ENCODE measurements around the gene DGKG.

Gene DGKG

GRCh38 chr3:186132487-186132886, 229.5 kb downstream of the DGKG start:
- Histone ChIP-seq H3K4me3 (ENCODE audit: low read length) (no peak overlapping the region), H3K27me3 (ENCODE audit: insufficient read depth, low read length) (peaks cover 1% of the 10 kb centered on the region), H3K36me3 (ENCODE audit: insufficient read depth, low read length) (no peaks in the 10 kb centered on the region), H3K9me3 (ENCODE audit: insufficient read depth, low read depth, low read length) (no peaks in the 10 kb centered on the region), H3K27ac (ENCODE audit: low read depth, low read length) (no peak overlapping the region), H3K9ac (ENCODE audit: low read depth, low read length) (no peak overlapping the region), H3K4me1 (ENCODE audit: insufficient read depth, low read length) (peaks cover 14% of the 10 kb centered on the region)
- WGBS, result 87% methylated on average over 2 of the region's 2 CpGs

DNA sequence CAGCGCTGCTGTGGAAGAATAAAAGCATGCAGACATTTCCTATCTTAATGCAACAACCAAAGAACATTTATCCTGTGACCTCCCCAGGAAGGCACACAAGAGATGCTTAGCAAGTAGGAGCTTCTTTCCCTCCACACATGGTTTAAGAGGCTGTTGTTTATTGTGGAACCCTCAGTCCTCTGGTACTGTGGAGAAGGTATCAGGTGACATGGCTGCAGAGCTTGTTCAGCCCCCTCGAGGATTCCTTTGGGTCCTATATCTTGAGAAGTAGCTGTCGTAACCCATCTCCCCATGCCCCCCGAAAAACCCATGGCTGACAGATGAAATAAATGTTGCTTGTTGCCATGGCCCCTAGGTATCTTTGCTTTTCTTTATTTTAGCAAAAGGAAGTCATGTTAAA, 232.8 kb downstream of the DGKG start:
- Histone ChIP-seq H3K9me3 (ENCODE audit: insufficient read depth, low read depth, low read length) (no peaks in the 10 kb centered on the region), H3K27me3 (ENCODE audit: insufficient read depth, low read length) (no peaks in the 10 kb centered on the region; the same call in 1 of the 2 replicates), H3K36me3 (ENCODE audit: insufficient read depth, low read length) (no peaks in the 10 kb centered on the region), H3K4me1 (ENCODE audit: insufficient read depth, low read length) (peaks cover 14% of the 10 kb centered on the region), H3K27ac (ENCODE audit: low read depth, low read length) (no peak overlapping the region), H3K4me3 (ENCODE audit: low read length) (no peak overlapping the region), H3K9ac (ENCODE audit: low read depth, low read length) (no peak overlapping the region)
- WGBS, result 93% methylated on average over 4 of the region's 4 CpGs

DNA sequence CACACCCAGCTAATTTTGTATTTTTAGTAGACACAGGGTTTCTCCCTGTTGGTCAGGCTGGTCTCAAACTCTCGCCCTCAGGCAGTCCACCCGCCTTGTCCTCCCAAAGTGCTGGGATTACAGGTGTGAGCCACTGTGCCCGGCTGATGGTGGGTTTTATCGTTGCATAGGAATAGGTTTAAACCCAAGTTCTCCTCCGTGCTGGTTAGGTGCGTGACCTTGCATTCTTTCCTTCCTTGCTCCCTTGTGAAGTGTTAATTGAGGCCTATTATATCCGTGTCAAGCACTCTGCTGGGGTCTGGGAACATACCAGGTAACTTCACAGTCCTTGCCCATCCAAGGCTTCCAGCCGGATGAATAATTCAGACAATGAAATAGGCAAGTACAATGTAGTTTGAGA, 233.9 kb downstream of the DGKG start:
- no peaks in the 10 kb centered on the region for H3K36me3 ChIP-seq (ENCODE audit: insufficient read depth, low read length)
- H3K4me1 ChIP-seq (ENCODE audit: insufficient read depth, low read length), result peaks cover 16% of the 10 kb centered on the region
- H3K27me3 ChIP-seq (ENCODE audit: insufficient read depth, low read length), result no peaks in the 10 kb centered on the region; the same call in 1 of the 2 replicates
- H3K4me3 ChIP-seq (ENCODE audit: low read length), result no peak overlapping the region
- H3K9ac ChIP-seq (ENCODE audit: low read depth, low read length), result no peak overlapping the region
- no peak overlapping the region for H3K27ac ChIP-seq (ENCODE audit: low read depth, low read length)
- 42% methylated on average over 8 of the region's 8 CpGs for WGBS
- no peaks in the 10 kb centered on the region for H3K9me3 ChIP-seq (ENCODE audit: insufficient read depth, low read depth, low read length)

- H3K9me3 ChIP-seq (ENCODE audit: insufficient read depth, low read depth, low read length), result no peaks in the 10 kb centered on the region
- H3K4me3 ChIP-seq (ENCODE audit: low read length), result no peak overlapping the region
- no peaks in the 10 kb centered on the region; the same call in 1 of the 2 replicates for H3K27me3 ChIP-seq (ENCODE audit: insufficient read depth, low read length)
- H3K9ac ChIP-seq (ENCODE audit: low read depth, low read length), result no peak overlapping the region
- no peak overlapping the region for H3K27ac ChIP-seq (ENCODE audit: low read depth, low read length)
- H3K4me1 ChIP-seq (ENCODE audit: insufficient read depth, low read length), result peaks cover 23% of the 10 kb centered on the region
- H3K36me3 ChIP-seq (ENCODE audit: insufficient read depth, low read length), result no peaks in the 10 kb centered on the region
- WGBS, result 95% methylated on average over 7 of the region's 7 CpGs
Measured at GRCh38 chr3:186127463-186127862, 234.6 kb downstream of the DGKG start.

DNA sequence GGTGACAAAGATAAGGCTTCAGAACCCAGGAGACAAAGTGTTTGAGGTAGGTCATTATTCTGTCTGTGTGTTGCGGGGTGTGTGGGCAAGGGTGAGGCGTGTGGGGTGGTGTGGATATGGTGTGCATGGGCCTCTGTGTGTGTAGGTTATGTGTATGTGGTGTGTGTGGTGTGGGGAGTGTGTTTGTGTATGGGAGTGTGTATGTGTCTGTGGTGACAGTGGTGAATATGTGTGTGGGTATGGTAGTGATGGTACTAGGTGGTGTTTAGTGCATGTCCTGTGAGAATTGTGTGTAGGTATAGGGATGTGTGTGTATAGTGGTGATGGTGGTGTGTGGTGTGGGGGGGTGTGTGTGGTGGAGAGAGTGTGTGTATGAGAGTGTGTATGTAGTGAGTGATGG, 236.9 kb downstream of the DGKG start:
- H3K4me1 ChIP-seq (ENCODE audit: insufficient read depth, low read length), result peaks cover 35% of the 10 kb centered on the region
- 95% methylated on average over 2 of the region's 2 CpGs for WGBS
- H3K27me3 ChIP-seq (ENCODE audit: insufficient read depth, low read length), result peaks cover 3% of the 10 kb centered on the region
- H3K4me3 ChIP-seq (ENCODE audit: low read length), result no peak overlapping the region
- H3K9ac ChIP-seq (ENCODE audit: low read depth, low read length), result no peak overlapping the region
- H3K36me3 ChIP-seq (ENCODE audit: insufficient read depth, low read length), result no peaks in the 10 kb centered on the region
- H3K27ac ChIP-seq (ENCODE audit: low read depth, low read length), result no peak overlapping the region
- H3K9me3 ChIP-seq (ENCODE audit: insufficient read depth, low read depth, low read length), result no peaks in the 10 kb centered on the region

DNA sequence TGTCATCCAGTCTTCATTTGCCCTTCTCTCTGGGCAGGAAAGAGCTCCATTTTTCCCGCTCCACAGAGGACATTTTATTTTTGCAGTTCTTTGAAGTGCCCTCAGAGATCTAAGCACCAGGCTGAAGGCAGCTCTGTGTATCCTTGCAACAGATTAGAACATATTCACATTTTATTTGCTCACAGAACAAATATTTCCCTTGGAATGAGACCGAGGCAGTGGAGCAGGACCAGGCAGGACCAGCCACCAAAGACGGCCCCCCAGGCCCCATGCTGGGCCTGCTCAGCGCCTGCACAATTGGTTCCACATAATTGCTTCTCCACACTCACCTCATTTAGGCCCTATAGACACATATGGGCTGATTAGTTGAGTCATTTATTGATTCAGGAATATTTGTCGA, 237.4 kb downstream of the DGKG start:
- 63% methylated on average over 4 of the region's 5 CpGs for WGBS
- Histone ChIP-seq H3K36me3 (ENCODE audit: insufficient read depth, low read length) (no peaks in the 10 kb centered on the region), H3K9ac (ENCODE audit: low read depth, low read length) (no peak overlapping the region), H3K27ac (ENCODE audit: low read depth, low read length) (no peak overlapping the region), H3K4me3 (ENCODE audit: low read length) (no peak overlapping the region), H3K4me1 (ENCODE audit: insufficient read depth, low read length) (peaks cover 40% of the 10 kb centered on the region), H3K27me3 (ENCODE audit: insufficient read depth, low read length) (peaks cover 8% of the 10 kb centered on the region), H3K9me3 (ENCODE audit: insufficient read depth, low read depth, low read length) (no peaks in the 10 kb centered on the region)

- 54% methylated on average over 4 of the region's 5 CpGs for WGBS
- Histone ChIP-seq H3K36me3 (ENCODE audit: insufficient read depth, low read length) (no peaks in the 10 kb centered on the region), H3K9me3 (ENCODE audit: insufficient read depth, low read depth, low read length) (no peaks in the 10 kb centered on the region), H3K4me3 (ENCODE audit: low read length) (no peak overlapping the region), H3K27ac (ENCODE audit: low read depth, low read length) (no peak overlapping the region), H3K27me3 (ENCODE audit: insufficient read depth, low read length) (peaks cover 20% of the 10 kb centered on the region), H3K4me1 (ENCODE audit: insufficient read depth, low read length) (peaks cover 30% of the 10 kb centered on the region), H3K9ac (ENCODE audit: low read depth, low read length) (no peak overlapping the region)
Measured at GRCh38 chr3:186123012-186123411, 239.0 kb downstream of the DGKG start.

DNA sequence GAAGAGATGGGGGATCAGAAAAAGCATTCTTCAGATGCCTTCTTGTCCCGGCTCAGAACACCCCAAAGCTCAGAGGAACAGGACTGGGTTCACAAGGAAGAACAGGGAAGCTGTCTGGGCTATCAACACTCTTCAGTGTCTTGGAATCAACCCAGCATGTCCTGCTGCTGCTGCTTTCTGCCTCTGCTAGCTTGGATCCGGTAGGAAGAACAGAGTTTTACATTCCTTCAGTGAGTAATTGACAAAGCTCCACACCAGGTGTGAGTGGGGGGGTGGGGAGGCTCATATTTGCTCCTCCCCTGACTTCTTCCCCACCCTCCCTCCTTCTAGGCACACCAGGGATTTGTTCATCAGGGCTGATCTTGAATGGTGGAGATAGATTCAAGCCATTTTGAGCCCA, 240.1 kb downstream of the DGKG start:
- H3K27ac ChIP-seq (ENCODE audit: low read depth, low read length), result peak overlapping the region; percentile 6; the same call in 1 of the 2 replicates
- H3K36me3 ChIP-seq (ENCODE audit: insufficient read depth, low read length), result no peaks in the 10 kb centered on the region
- peaks cover 23% of the 10 kb centered on the region for H3K27me3 ChIP-seq (ENCODE audit: insufficient read depth, low read length)
- WGBS, result 33% methylated on average over 2 of the region's 2 CpGs
- H3K9me3 ChIP-seq (ENCODE audit: insufficient read depth, low read depth, low read length), result no peaks in the 10 kb centered on the region
- peak overlapping the region; percentile 28; the same call in 1 of the 2 replicates for H3K4me3 ChIP-seq (ENCODE audit: low read length)
- H3K4me1 ChIP-seq (ENCODE audit: insufficient read depth, low read length), result peaks cover 30% of the 10 kb centered on the region
- H3K9ac ChIP-seq (ENCODE audit: low read depth, low read length), result no peak overlapping the region; the same call in 1 of the 2 replicates

- 94% methylated on average over 5 of the region's 6 CpGs for WGBS
- no peak overlapping the region for H3K27ac ChIP-seq (ENCODE audit: low read depth, low read length)
- no peak overlapping the region for H3K9ac ChIP-seq (ENCODE audit: low read depth, low read length)
- no peak overlapping the region for H3K4me3 ChIP-seq (ENCODE audit: low read length)
- peaks cover 30% of the 10 kb centered on the region for H3K27me3 ChIP-seq (ENCODE audit: insufficient read depth, low read length)
- H3K4me1 ChIP-seq (ENCODE audit: insufficient read depth, low read length), result peaks cover 30% of the 10 kb centered on the region
- H3K9me3 ChIP-seq (ENCODE audit: insufficient read depth, low read depth, low read length), result no peaks in the 10 kb centered on the region
- H3K36me3 ChIP-seq (ENCODE audit: insufficient read depth, low read length), result no peaks in the 10 kb centered on the region
Measured at GRCh38 chr3:186121278-186121677, 240.8 kb downstream of the DGKG start.

- H3K9ac ChIP-seq (ENCODE audit: low read depth, low read length), result no peak overlapping the region
- no peak overlapping the region for H3K27ac ChIP-seq (ENCODE audit: low read depth, low read length)
- peaks cover 47% of the 10 kb centered on the region for H3K27me3 ChIP-seq (ENCODE audit: insufficient read depth, low read length)
- no peaks in the 10 kb centered on the region for H3K36me3 ChIP-seq (ENCODE audit: insufficient read depth, low read length)
- 95% methylated on average over 3 of the region's 4 CpGs for WGBS
- peaks cover 30% of the 10 kb centered on the region for H3K4me1 ChIP-seq (ENCODE audit: insufficient read depth, low read length)
- no peaks in the 10 kb centered on the region for H3K9me3 ChIP-seq (ENCODE audit: insufficient read depth, low read depth, low read length)
- H3K4me3 ChIP-seq (ENCODE audit: low read length), result no peak overlapping the region
Measured at GRCh38 chr3:186119499-186119898, 242.5 kb downstream of the DGKG start.

GRCh38 chr3:186118692-186119091, 243.3 kb downstream of the DGKG start:
- no peak overlapping the region for H3K27ac ChIP-seq (ENCODE audit: low read depth, low read length)
- H3K4me1 ChIP-seq (ENCODE audit: insufficient read depth, low read length), result peaks cover 30% of the 10 kb centered on the region
- peaks cover 56% of the 10 kb centered on the region for H3K27me3 ChIP-seq (ENCODE audit: insufficient read depth, low read length)
- H3K9me3 ChIP-seq (ENCODE audit: insufficient read depth, low read depth, low read length), result no peaks in the 10 kb centered on the region
- 95% methylated on average over 5 of the region's 5 CpGs for WGBS
- H3K9ac ChIP-seq (ENCODE audit: low read depth, low read length), result no peak overlapping the region
- no peaks in the 10 kb centered on the region for H3K36me3 ChIP-seq (ENCODE audit: insufficient read depth, low read length)
- H3K4me3 ChIP-seq (ENCODE audit: low read length), result no peak overlapping the region

DNA sequence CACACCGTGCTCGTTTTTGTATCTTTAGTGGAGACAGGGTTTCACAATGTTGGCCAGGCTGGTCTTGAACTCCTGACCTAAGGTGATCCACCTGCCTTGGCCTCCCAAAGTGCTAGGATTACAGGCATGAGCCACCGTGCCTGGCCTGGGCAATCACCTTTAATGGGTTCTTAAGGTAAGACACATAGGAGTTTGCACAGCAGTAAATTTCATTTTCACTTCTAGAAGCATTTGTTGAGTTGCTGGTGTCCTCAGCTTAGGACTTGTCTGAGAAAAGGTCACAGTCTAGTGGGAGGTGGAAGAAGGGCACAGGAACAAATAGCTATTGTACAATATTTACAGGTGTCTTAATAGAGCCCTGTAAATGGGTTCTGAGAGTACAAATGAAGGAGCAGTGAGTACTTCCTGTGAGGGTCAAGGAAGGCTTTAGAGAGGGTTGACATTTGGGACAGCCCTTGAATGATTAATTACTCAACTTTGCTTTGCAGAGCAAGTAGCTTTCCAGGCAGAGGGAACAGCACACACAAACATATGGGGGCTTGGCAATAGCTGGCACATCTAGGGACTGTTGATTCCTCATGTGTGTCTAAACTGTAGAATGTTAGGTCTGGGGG, 244.4 kb downstream of the DGKG start:
- H3K27me3 ChIP-seq (ENCODE audit: insufficient read depth, low read length), result peaks cover 66% of the 10 kb centered on the region
- no peaks in the 10 kb centered on the region for H3K9me3 ChIP-seq (ENCODE audit: insufficient read depth, low read depth, low read length)
- H3K4me3 ChIP-seq (ENCODE audit: low read length), result no peak overlapping the region
- H3K4me1 ChIP-seq (ENCODE audit: insufficient read depth, low read length), result peaks cover 22% of the 10 kb centered on the region
- 96% methylated on average over 3 of the region's 3 CpGs for WGBS
- no peak overlapping the region for H3K27ac ChIP-seq (ENCODE audit: low read depth, low read length)
- H3K9ac ChIP-seq (ENCODE audit: low read depth, low read length), result no peak overlapping the region
- no peaks in the 10 kb centered on the region for H3K36me3 ChIP-seq (ENCODE audit: insufficient read depth, low read length)

Data from HUES64 (cell line).